ENCODE data around the gene BICDL2.
A peak's percentile ranks its signal among the peaks of the same experiment; 100 is the strongest.

The BICDL2 gene

DNA sequence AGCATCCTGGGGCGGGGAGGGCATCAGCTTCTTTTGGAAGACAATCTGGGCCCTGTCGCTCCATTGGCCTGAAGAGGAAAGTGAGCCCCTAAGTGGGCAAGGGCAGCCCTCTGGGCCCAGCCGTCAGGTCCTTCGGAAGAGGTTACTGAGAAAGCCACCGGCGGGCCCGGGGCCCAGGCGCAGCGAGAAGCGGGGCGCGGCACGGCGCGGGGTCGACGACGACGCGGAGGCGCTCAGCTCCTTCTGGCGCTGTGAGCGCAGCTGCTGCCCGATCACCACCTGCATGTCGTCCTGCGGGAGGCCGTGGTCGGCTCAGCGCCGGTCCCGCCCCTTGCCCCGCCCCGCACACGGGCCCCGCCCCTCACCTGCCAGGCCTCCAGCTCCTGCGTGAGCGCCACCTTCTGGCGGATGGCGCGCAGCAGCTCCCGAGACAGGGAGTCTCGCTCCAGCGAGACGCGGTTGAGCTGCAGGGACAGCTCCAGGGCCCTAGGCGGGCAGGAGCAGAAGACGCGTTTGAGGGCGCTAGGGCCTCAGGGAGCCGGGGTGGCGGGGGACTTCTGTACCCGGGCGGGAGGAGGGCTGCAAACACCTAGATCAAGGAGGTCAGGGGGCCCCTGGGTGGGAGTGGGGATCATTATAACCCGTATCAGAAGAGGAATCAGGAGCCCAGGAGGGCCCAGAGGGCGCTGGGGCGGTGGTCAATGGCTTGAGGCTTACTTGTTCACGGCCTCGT, 8.6 kb downstream of the BICDL2 start:
- TF ChIP-seq POLR2AphosphoS5 (IDR thresholded peaks at IDR 0.05; ENCODE audit: low read depth, low read length) (0 out of 2 replicates have a peak, but pooled peaks have one; percentile 46), TAF1 (IDR thresholded peaks at IDR 0.05; ENCODE audit: borderline replicate concordance, insufficient read depth, low read length) (no peak)

- no peak for TF ChIP-seq SIN3A (IDR thresholded peaks at IDR 0.05; ENCODE audit: borderline replicate concordance, insufficient read depth, low read length)
- no peak for TF ChIP-seq POLR2AphosphoS5 (IDR thresholded peaks at IDR 0.05; ENCODE audit: low read depth, low read length)
- TF ChIP-seq FOXP2 (optimal IDR thresholded peaks at IDR 0.05; ENCODE audit: borderline replicate concordance, extremely low read depth, extremely low read length, insufficient read depth): no peak
- no peak for TF ChIP-seq TAF1 (IDR thresholded peaks at IDR 0.05; ENCODE audit: borderline replicate concordance, insufficient read depth, low read length)
- no peak for TF ChIP-seq REST (IDR thresholded peaks at IDR 0.05; ENCODE audit: insufficient read depth in 1 of 2, low read depth in 2 of 2, low read length in 2 of 2)
Observed at GRCh38 chr16:3027489-3027795, 9.3 kb downstream of the BICDL2 start.

DNA sequence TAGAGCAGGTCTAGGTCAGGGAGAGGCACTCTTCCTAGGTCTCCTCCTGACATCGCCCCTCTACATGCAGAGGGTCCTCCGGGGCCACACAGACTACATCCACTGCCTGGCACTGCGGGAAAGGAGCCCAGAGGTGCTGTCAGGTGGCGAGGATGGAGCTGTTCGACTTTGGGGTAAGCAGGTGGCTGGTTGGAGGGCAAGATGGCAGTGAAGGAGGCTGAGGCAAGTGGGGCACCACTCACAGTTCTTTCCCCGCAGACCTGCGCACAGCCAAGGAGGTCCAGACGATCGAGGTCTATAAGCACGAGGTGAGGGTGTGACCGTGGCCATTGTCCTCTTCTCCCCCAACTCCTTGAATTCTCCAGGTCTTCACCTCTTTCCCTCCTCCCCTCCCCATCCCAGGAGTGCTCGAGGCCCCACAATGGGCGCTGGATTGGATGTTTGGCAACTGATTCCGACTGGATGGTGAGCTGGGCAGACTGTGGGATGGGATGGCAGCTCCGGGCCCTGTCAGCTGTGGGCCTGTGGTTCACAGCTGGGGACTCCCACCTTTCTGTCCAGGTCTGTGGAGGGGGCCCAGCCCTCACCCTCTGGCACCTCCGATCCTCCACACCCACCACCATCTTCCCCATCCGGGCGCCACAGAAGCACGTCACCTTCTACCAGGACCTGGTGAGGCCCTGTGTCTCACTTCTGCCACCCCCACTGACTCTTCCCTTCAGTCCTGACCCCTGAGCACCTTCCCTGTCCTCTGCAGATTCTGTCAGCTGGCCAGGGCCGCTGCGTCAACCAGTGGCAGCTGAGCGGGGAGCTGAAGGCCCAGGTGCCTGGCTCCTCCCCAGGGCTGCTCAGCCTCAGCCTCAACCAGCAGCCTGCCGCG, 9.9 kb downstream of the BICDL2 start:
- TF ChIP-seq FOXP2 (optimal IDR thresholded peaks at IDR 0.05; ENCODE audit: borderline replicate concordance, extremely low read depth, extremely low read length, insufficient read depth) (no peak), REST (IDR thresholded peaks at IDR 0.05; ENCODE audit: insufficient read depth in 1 of 2, low read depth in 2 of 2, low read length in 2 of 2) (no peak), TAF1 (IDR thresholded peaks at IDR 0.05; ENCODE audit: borderline replicate concordance, insufficient read depth, low read length) (no peak), SIN3A (IDR thresholded peaks at IDR 0.05; ENCODE audit: borderline replicate concordance, insufficient read depth, low read length) (no peak), POLR2AphosphoS5 (IDR thresholded peaks at IDR 0.05; ENCODE audit: low read depth, low read length) (no peak)

GRCh38 chr16:3026003-3026378, 10.8 kb downstream of the BICDL2 start:
- TF ChIP-seq TAF1 (IDR thresholded peaks at IDR 0.05; ENCODE audit: borderline replicate concordance, insufficient read depth, low read length): no peak
- TF ChIP-seq FOXP2 (optimal IDR thresholded peaks at IDR 0.05; ENCODE audit: borderline replicate concordance, extremely low read depth, extremely low read length, insufficient read depth): no peak
- no peak for TF ChIP-seq REST (IDR thresholded peaks at IDR 0.05; ENCODE audit: insufficient read depth in 1 of 2, low read depth in 2 of 2, low read length in 2 of 2)
- TF ChIP-seq POLR2AphosphoS5 (IDR thresholded peaks at IDR 0.05; ENCODE audit: low read depth, low read length): no peak
- no peak for TF ChIP-seq SIN3A (IDR thresholded peaks at IDR 0.05; ENCODE audit: borderline replicate concordance, insufficient read depth, low read length)

DNA sequence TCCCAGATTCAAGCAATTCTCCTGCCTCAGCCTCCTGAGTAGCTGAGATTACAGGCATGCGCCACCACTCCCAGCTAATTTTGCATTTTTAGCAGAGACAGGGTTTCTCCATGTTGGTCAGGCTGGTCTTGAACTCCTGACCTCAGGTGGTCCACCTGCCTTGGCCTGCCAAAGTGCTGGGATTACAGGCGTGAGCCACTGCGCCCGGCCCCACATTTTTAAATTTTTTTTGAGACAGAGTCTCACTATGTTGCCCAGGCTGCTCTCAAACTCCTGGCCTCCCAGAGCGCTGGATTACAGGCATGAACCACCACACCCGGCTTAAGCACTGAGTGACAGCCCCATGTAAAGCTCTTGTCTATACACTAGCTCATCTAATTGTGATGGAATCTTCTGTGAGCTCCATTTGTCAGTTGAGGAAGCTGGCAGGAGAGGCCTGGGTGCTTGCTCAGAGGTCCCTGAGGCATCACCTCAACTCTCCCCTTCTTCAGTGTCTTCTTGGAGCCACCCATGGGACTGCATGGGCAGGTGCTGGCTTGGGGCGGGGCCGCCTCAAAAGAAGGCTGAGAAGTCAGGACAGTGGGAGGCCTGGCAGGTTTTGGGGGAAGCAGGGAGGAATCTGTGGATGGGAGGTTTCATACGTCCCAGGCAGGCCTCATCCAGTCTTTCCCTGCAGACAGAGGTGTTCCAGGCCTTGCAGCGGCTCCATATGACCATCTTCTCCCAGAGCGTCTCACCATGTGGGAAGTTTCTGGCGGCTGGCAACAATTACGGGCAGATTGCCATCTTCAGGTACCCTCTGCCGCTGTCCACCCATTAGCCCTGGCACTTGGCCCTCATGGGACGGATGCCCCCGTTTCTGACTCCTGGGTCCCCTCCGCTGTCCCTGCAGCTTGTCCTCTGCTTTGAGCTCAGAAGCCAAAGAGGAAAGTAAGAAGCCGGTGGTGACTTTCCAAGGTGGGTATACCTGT, 11.4 kb downstream of the BICDL2 start:
- no peak for TF ChIP-seq SIN3A (IDR thresholded peaks at IDR 0.05; ENCODE audit: borderline replicate concordance, insufficient read depth, low read length)
- TF ChIP-seq TAF1 (IDR thresholded peaks at IDR 0.05; ENCODE audit: borderline replicate concordance, insufficient read depth, low read length): no peak
- TF ChIP-seq POLR2AphosphoS5 (IDR thresholded peaks at IDR 0.05; ENCODE audit: low read depth, low read length): no peak
- TF ChIP-seq REST (IDR thresholded peaks at IDR 0.05; ENCODE audit: insufficient read depth in 1 of 2, low read depth in 2 of 2, low read length in 2 of 2): no peak
- TF ChIP-seq FOXP2 (optimal IDR thresholded peaks at IDR 0.05; ENCODE audit: borderline replicate concordance, extremely low read depth, extremely low read length, insufficient read depth): no peak

All from PFSK-1 (cell line).